GM18508 (cell line): ENCODE measurements around the gene UQCRC2.
A peak's percentile ranks its signal among the peaks of the same experiment; 100 is the strongest.
"Not testable (repeated sequence)": the region's sequence is repeated elsewhere in the genome, so short reads cannot be mapped to it uniquely, and the experiment has no call there.

Experiments used
- ATAC-seq: cut with Tn5 transposase; IDR thresholded peaks from one replicate; pipeline ENCODE4 v1.9.1; 2021; ENCODE audit warnings: moderate number of reproducible peaks; ENCODE audit not compliant: insufficient read depth, unreplicated experiment

UQCRC2 gene

GRCh38 chr16:21952793-21953540, at the start of gene UQCRC2:
TSS of gene UQCRC2 (plus strand) at chr16:21953361. CDS start at chr16:21953424, 63 bp downstream.
- peak; percentile 62 for ATAC-seq

- ATAC-seq = not testable (repeated sequence)
These were observed 20.5 kb upstream of the UQCRC2 start for GRCh38 chr16:21932650-21933049.

GRCh38 chr16:21933316-21933715, 19.8 kb upstream of the UQCRC2 start:
- ATAC-seq = not testable (repeated sequence)

GRCh38 chr16:21933790-21934189, 19.4 kb upstream of the UQCRC2 start:
- ATAC-seq = not testable (repeated sequence)

- ATAC-seq = not testable (repeated sequence)
These were observed 16.9 kb upstream of the UQCRC2 start for GRCh38 chr16:21936216-21936615.

- no peak for ATAC-seq
These were observed 15.8 kb upstream of the UQCRC2 start for GRCh38 chr16:21937336-21937829.

- no peak for ATAC-seq
These were observed 12.6 kb upstream of the UQCRC2 start for GRCh38 chr16:21940570-21940969.

- no peak for ATAC-seq
These were observed 9.6 kb upstream of the UQCRC2 start for GRCh38 chr16:21943571-21943970.

GRCh38 chr16:21946889-21947635, 6.1 kb upstream of the UQCRC2 start:
- no peak for ATAC-seq

- no peak for ATAC-seq
These were observed 3.4 kb upstream of the UQCRC2 start for GRCh38 chr16:21949713-21950260.

- ATAC-seq = no peak
These were observed 2.2 kb upstream of the UQCRC2 start for GRCh38 chr16:21950782-21951521.

- peak; percentile 8 for ATAC-seq
These were observed 945 bp upstream of the UQCRC2 start for GRCh38 chr16:21952040-21952792.

GRCh38 chr16:21953541-21953902, 361 bp downstream of the UQCRC2 start:
- peak; percentile 7 for ATAC-seq

- no peak for ATAC-seq
These were observed 4.7 kb downstream of the UQCRC2 start for GRCh38 chr16:21957714-21958346.

- ATAC-seq = no peak
These were observed 5.9 kb downstream of the UQCRC2 start for GRCh38 chr16:21959050-21959449.

GRCh38 chr16:21962475-21962874, 9.3 kb downstream of the UQCRC2 start:
- ATAC-seq = no peak

- no peak for ATAC-seq
These were observed 10.7 kb downstream of the UQCRC2 start for GRCh38 chr16:21963887-21964286.

- no peak for ATAC-seq
These were observed 11.2 kb downstream of the UQCRC2 start for GRCh38 chr16:21964353-21964752.

GRCh38 chr16:21971856-21972255, 18.7 kb downstream of the UQCRC2 start:
- ATAC-seq = no peak
